Measurements from ENCODE around the gene LIPC. TPM values are rescaled to one million over a fixed set of nuclear protein-coding genes. Genes with fewer than 3 reads are reported as not detected.
"Not testable (repeated sequence)": the region's sequence is repeated elsewhere in the genome, so short reads cannot be mapped to it uniquely, and the experiment has no call there.

Gene LIPC
- polyA plus RNA-seq, 1 experiment = 0.31 TPM

DNA sequence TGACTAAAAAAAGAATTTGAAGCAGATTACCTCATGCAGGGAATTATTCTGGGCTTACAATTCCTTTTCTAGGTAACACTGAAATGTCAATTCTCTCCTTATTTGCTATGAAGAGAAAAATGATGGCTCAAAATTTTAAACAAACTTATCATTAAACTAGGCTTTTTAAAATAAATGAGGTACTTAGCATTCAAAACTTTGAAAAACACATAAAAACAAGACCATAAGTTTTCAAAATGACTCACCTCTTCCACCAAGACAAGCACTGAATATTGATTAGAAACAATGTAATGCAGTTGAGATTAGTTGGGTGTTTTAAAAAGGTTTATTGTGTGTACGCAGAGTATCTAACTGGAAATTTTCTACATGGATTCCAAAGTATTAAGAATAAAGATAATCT, 163.1 kb downstream of the LIPC start:
- Histone ChIP-seq H3K27me3 (ENCODE audit: control insufficient read depth, insufficient read depth, low read length) (no peaks in the 10 kb centered on the region), H3K4me3 (ENCODE audit: low read depth, low read length) (no peak overlapping the region), H3K36me3 (ENCODE audit: control insufficient read depth, insufficient read depth, low read length) (no peaks in the 10 kb centered on the region)
- DNase-seq (ENCODE audit: low read depth) = no peak
- ChIA-PET CTCF (no interaction called here), POLR2A (interaction anchor here (0.6 kb wide), 1 partner anchor 1219 kb away, joined by 4 read pairs; the partner anchor contains the start of gene CGNL1)
- TF ChIP-seq, protein P1, sequence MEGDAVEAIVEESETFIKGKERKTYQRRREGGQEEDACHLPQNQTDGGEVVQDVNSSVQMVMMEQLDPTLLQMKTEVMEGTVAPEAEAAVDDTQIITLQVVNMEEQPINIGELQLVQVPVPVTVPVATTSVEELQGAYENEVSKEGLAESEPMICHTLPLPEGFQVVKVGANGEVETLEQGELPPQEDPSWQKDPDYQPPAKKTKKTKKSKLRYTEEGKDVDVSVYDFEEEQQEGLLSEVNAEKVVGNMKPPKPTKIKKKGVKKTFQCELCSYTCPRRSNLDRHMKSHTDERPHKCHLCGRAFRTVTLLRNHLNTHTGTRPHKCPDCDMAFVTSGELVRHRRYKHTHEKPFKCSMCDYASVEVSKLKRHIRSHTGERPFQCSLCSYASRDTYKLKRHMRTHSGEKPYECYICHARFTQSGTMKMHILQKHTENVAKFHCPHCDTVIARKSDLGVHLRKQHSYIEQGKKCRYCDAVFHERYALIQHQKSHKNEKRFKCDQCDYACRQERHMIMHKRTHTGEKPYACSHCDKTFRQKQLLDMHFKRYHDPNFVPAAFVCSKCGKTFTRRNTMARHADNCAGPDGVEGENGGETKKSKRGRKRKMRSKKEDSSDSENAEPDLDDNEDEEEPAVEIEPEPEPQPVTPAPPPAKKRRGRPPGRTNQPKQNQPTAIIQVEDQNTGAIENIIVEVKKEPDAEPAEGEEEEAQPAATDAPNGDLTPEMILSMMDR (IDR thresholded peaks at IDR 0.05; ENCODE audit: insufficient read depth, low read depth, low read length) = no peak

DNA sequence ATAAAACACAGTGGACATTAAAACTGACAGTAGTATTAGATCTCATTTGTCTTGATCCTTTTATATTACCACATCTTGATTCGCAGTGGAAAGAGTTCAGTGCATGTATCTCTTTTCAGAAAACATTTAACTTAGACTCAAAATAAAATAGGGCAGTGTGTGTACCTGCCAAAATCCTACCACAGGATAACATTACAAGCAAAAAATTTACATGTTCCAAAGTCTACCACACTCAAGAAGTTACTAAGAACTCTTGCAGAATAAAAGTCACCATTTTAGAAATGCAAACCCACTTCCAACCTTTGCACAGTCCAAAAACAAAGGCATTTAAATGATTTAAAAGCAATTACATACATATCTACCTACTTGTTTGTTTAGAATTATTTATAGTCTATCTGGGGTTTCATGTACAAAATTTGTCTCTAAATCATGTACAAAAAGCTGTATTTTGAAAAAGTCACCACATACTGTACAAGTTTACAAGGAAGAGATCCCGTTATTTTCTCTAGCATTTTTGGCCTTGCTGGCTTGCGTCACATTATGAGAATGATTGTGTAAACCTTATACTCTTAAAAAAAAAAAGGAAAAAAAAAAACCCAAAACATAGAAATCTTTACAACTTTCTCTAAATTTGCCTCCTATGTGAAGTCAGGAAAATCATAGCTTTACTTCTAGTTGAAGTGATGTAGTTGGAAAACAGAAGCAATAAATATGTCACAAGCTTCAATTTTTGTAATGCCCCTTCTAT, 163.9 kb downstream of the LIPC start:
- ChIA-PET CTCF (no interaction called here), POLR2A (no interaction called here)
- no peak for DNase-seq (ENCODE audit: low read depth)
- no peaks in the 10 kb centered on the region for H3K27me3 ChIP-seq (ENCODE audit: control insufficient read depth, insufficient read depth, low read length)
- TF ChIP-seq, protein P1 (IDR thresholded peaks at IDR 0.05; ENCODE audit: insufficient read depth, low read depth, low read length) = no peak
- no peak overlapping the region for H3K4me3 ChIP-seq (ENCODE audit: low read depth, low read length)
- no peaks in the 10 kb centered on the region for H3K36me3 ChIP-seq (ENCODE audit: control insufficient read depth, insufficient read depth, low read length)

DNA sequence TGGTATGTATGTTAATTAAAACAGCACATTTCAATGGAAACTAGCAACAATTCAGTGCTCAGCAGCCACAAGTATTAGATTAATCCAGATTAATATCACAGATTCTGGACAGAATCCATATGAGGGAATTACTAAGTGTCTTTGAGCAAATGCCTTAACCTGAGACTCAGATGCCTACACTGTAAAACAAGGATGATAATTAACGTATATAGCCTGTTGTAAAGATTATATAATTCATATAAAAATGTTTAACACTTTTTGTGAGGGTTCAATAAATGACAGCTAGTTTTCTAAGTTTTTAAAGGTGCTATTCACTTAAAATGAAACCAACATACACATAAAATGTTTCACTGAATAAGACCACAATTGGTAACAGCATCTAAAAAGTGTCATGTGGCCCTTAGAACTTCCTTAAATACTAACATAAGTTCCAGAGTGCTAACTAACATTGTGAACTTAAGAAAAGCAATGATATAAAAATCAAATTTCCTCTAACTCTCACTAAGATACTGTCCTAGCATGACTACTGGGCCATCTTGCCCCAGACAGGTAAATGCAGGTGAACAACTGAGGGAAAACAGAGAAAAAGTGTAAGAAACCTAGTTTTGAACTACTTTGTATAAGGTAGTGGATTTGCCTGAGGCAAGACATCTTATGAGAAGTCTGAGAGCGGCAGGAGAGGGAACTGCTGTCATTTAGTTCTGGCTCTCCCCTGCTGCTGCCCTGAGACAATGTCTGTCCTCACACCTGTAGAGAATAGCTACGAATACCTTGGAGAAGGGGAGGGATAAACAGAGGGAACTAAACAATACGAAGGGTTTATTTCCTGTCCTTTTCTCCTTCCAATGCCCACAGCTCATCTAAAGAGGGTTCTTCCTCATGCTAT, 166.4 kb downstream of the LIPC start:
- TF ChIP-seq, protein P1 (IDR thresholded peaks at IDR 0.05; ENCODE audit: insufficient read depth, low read depth, low read length) = no peak
- CTCF ChIA-PET = interaction anchor here (0.9 to 1.6 kb wide), 2 partner anchors 10 to 13 kb away, joined by 3 to 4 read pairs; no protein-coding TSS in a partner anchor
- POLR2A ChIA-PET = no interaction called here

DNA sequence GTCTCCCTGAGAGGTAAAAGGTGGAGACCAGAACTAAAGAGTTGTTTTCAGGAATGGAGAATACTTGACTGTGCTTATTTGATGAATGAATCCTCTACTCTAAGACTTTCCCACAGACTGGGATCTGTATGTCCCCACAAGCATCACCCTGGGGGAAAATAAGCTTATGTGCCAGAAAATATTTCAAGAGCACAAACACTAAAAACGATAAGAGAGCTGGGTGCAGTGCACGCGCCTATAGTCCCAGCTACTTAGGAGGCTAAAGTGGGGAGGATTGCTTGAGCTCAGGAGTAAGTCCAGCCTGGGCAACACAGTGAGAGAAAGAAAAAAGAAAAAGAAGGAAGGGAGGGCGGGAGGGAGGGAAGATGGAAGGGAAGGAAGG, 167.0 kb downstream of the LIPC start:
- Histone ChIP-seq H3K36me3 (ENCODE audit: control insufficient read depth, insufficient read depth, low read length) (no peaks in the 10 kb centered on the region; the same call in 1 of the 2 replicates), H3K4me3 (ENCODE audit: low read depth, low read length) (no peak overlapping the region), H3K27me3 (ENCODE audit: control insufficient read depth, insufficient read depth, low read length) (no peaks in the 10 kb centered on the region)
- ChIA-PET CTCF (interaction anchor here (1.6 kb wide), 1 partner anchor 10 kb away, joined by 4 read pairs; no protein-coding TSS in a partner anchor), POLR2A (no interaction called here)
- no peak for DNase-seq (ENCODE audit: low read depth)
- TF ChIP-seq, protein P1 (IDR thresholded peaks at IDR 0.05; ENCODE audit: insufficient read depth, low read depth, low read length) = no peak

More for the DNA sequence above, 166.4 kb downstream of the LIPC start:
- H3K36me3 ChIP-seq (ENCODE audit: control insufficient read depth, insufficient read depth, low read length) = no peaks in the 10 kb centered on the region; the same call in 1 of the 2 replicates
- no peaks in the 10 kb centered on the region for H3K27me3 ChIP-seq (ENCODE audit: control insufficient read depth, insufficient read depth, low read length)
- no peak overlapping the region for H3K4me3 ChIP-seq (ENCODE audit: low read depth, low read length)
- DNase-seq (ENCODE audit: low read depth) = no peak

DNA sequence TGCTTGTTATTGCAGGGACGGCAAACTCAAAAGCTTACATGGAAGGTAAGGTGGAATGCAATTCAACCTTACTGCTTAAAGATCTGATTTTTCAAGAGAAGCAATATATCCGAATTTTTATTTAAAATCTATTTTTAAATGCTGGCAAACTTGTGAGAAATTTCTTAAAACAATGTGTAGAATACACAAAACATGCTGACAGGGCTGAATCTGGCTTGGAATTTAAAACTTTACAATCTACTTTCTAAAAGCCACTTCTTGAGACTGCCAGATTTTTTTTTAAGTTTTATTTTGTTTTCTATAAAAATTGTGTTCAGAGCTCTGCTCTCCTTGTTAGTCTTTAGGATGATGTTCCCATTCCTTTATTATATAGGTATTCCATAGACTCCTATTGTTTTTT, 171.0 kb downstream of the LIPC start:
- DNase-seq (ENCODE audit: low read depth) = no peak
- no peak overlapping the region for H3K4me3 ChIP-seq (ENCODE audit: low read depth, low read length)
- H3K27me3 ChIP-seq (ENCODE audit: control insufficient read depth, insufficient read depth, low read length) = no peaks in the 10 kb centered on the region
- POLR2A ChIA-PET = no interaction called here
- CTCF ChIA-PET = no interaction called here
- TF ChIP-seq, protein P1 (IDR thresholded peaks at IDR 0.05; ENCODE audit: insufficient read depth, low read depth, low read length) = no peak
- H3K36me3 ChIP-seq (ENCODE audit: control insufficient read depth, insufficient read depth, low read length) = peaks cover 2% of the 10 kb centered on the region; the same call in 1 of the 2 replicates

DNA sequence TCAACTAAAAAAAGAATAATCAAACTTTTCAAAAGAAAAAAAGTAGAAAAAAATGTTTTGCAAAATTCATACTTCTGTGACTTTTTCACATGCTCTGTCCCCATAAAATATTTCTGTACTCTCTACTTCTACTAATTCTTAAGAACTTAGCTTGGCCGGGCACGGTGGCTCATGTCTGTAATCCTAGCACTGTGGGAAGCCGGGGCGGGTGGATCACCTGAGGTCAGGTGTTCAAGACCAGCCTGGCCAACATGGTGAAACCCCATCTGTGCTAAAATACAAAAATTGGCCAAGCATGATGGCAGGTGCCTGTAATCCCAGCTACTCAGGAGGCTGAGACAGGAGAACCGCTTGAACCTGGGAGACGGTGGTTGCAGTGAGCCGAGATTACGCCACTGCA, 172.1 kb downstream of the LIPC start:
- H3K36me3 ChIP-seq (ENCODE audit: control insufficient read depth, insufficient read depth, low read length); POLR2A ChIA-PET; H3K27me3 ChIP-seq (ENCODE audit: control insufficient read depth, insufficient read depth, low read length); DNase-seq (ENCODE audit: low read depth); H3K4me3 ChIP-seq (ENCODE audit: low read depth, low read length): not testable (repeated sequence)
- CTCF ChIA-PET = interaction anchor here (0.6 to 1.9 kb wide), 2 partner anchors 14 to 18 kb away, joined by 3 read pairs; no protein-coding TSS in a partner anchor

All from BJ (cell line).